Stimulated activated memory B cell treated with anti-CD40 and anti-IgM and Interleukin-4, amounts not matched to agents 10 μg/mL and 1 μg/mL and 100 μg/mL, for 72 hours (primary cell): ENCODE results near the gene RPS2.

Source experiments
- ATAC-seq: fragments of 150-1000 bp; cut with Tn5 transposase; 2 replicates; pipeline ENCODE4 v1.10.0; 2021
- H3K27ac Mint-ChIP-seq: one replicate; pipeline ENCODE4 v1.8.0; 2022; ENCODE audit warnings: mild to moderate bottlenecking, mixed read lengths
- H3K27me3 Mint-ChIP-seq: one replicate; pipeline ENCODE4 v1.8.0; 2022; ENCODE audit warnings: mixed read lengths
- H3K36me3 Mint-ChIP-seq: one replicate; pipeline ENCODE4 v1.8.0; 2022; ENCODE audit warnings: mixed read lengths
- H3K4me1 Mint-ChIP-seq: one replicate; pipeline ENCODE4 v1.8.0; 2022; ENCODE audit warnings: mixed read lengths
- H3K4me3 Mint-ChIP-seq: one replicate; pipeline ENCODE4 v1.8.0; 2022; ENCODE audit warnings: mild to moderate bottlenecking, moderate library complexity, mixed read lengths
- H3K9me3 Mint-ChIP-seq: one replicate; pipeline ENCODE4 v1.8.0; 2022; ENCODE audit warnings: mixed read lengths

Gene RPS2

DNA sequence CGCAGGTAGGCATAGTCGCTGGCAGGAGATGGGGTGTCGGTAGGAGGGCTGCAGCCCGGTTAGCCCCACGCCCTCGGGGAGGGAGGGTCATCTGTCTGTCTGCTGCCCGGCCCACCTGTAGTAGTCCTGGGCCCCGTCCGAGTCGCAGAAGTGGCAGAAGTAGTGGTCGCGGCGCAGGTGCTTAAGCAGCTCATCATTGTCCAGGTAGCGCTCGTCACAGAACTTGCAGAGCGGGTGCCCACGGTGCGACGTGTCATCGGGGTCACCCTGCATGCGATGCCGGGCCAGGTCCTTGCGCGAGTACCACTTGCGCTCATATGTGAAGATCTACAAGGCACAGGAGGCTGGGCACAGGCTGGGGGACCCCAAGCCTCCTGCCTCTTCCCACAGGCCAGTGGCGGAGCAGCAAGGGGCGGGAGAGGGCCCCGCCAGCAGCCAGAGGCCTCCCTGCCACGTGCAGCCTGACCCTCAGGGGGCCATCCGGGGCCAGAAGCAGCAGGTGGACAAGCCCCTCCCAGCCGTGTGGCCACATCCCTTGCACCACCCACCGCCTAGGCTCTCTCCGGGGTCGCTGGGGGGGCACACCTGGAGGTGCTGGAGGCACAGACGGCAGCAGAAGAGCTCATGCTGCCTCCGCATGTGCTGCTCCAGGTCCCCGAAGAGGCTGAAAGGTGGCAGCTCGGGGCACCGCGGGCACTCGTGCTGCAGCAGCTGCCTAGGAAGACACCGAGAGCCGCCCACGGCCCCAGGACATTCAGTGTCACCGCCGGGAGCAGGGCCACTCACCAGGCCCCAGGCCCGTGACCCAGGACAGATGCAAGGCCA is 38.0 kb upstream of the RPS2 start:
- Mint-ChIP-seq H3K9me3 (no peaks in the 10 kb centered on the region), H3K4me3 (no peak overlapping the region), H3K27me3 (no peaks in the 10 kb centered on the region), H3K36me3 (peaks cover 54% of the 10 kb centered on the region), H3K27ac (no peak overlapping the region), H3K4me1 (peaks cover 38% of the 10 kb centered on the region)
- ATAC-seq, result no peak

DNA sequence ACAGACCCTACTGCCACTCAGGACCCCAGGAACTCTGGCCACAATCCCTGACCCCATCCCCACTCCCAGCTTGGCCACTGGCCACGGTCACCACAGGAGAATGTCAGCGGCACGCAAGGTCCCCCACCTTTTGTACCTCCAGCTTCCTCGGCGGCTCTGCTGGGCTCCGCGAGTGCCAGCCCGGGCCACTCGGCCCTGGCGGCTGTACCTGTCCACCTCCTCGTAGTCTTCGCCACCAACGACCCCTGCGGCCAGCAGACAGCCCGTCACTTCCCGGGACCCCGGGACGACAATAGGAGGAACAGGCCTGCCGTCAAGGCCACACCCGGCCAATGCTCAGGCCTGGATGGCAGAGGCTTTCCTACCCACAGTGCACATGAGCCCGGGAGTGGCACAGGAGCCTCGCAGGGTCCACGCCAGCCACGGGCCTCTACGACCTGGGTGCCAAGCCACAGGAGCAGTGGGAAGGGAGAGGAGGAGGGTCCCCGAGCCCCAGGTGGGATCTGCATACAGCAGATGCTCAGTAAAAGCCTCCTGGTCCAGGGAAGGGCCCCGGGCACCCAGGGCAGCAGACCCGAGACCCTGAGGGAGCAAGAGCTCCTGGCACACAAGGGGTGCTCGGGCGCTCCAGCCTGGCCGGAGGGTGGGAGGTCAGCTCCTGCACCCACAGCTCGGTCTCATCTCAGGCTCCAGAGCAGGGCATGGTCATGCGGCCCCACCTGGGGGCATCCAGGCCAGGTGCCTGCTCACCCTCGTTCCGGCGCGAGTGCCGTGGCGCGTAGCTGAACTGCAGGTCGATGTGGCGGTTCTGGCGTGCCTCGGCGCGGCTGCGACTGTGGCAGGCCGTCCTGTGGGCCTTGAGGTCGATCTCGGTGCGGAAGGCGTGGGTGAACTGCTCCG is 37.1 kb upstream of the RPS2 start:
- Mint-ChIP-seq H3K4me1 (peaks cover 29% of the 10 kb centered on the region), H3K9me3 (no peaks in the 10 kb centered on the region), H3K36me3 (peaks cover 49% of the 10 kb centered on the region), H3K4me3 (no peak overlapping the region), H3K27ac (no peak overlapping the region), H3K27me3 (no peaks in the 10 kb centered on the region)
- no peak for ATAC-seq

DNA sequence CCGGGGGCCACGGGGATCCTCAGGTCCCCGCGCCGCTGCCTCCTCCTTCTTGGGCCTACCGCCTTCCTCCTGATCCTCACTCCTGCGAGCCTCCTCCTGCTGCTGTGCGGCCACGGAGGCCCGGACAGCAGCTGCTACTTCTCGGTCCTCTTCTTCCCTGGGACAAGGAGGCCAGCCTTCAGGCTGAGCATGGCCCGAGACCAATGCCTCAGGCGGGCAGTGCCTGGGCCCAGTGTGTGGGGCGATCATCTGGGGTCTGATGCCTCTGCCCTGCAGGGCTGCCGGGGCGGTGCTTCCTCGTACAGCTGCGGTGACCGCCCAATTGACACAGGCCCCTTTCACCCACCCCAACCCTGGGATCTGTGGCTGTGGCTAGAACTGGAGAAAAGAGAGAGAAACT is 36.4 kb upstream of the RPS2 start:
- Mint-ChIP-seq H3K4me3 (no peak overlapping the region), H3K27ac (no peak overlapping the region), H3K4me1 (peaks cover 22% of the 10 kb centered on the region), H3K9me3 (no peaks in the 10 kb centered on the region), H3K36me3 (peaks cover 46% of the 10 kb centered on the region), H3K27me3 (no peaks in the 10 kb centered on the region)
- ATAC-seq, result no peak

DNA sequence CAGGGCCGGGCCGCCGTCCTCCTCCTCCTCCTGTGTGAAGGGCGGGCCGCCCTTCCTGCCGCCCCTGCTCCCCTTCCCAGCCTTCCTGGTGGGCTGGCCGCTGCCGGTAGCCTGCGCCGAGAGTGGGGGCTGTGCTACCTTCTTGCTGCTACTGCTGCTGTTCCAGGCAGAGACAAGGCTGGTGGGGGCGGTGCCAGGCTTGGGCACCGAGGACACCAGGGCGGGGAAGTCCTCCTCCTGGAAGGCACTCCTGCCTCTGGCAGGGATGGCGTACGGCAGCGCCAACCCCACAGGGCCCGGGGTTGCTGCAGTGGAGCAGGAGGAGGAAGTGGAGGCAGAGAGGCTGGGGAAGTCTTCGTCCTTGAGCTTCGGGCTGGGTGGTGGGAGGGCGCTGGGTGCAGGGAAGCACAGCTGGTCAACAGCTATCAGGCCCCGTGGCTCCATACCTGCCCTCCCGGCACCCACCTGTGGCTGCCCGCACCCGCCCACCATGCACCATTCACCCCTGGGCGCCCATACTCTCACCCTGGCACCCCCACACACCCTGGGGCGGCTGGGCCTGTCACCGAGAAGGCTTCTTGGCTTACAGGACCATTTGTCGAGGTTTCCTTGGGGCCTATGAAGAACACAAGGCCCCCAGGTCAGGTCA is 35.4 kb upstream of the RPS2 start:
- H3K36me3 Mint-ChIP-seq, result peaks cover 46% of the 10 kb centered on the region
- H3K4me3 Mint-ChIP-seq, result no peak overlapping the region
- H3K27ac Mint-ChIP-seq, result no peak overlapping the region
- ATAC-seq, result no peak
- no peaks in the 10 kb centered on the region for H3K9me3 Mint-ChIP-seq
- no peaks in the 10 kb centered on the region for H3K27me3 Mint-ChIP-seq
- H3K4me1 Mint-ChIP-seq, result peaks cover 12% of the 10 kb centered on the region

DNA sequence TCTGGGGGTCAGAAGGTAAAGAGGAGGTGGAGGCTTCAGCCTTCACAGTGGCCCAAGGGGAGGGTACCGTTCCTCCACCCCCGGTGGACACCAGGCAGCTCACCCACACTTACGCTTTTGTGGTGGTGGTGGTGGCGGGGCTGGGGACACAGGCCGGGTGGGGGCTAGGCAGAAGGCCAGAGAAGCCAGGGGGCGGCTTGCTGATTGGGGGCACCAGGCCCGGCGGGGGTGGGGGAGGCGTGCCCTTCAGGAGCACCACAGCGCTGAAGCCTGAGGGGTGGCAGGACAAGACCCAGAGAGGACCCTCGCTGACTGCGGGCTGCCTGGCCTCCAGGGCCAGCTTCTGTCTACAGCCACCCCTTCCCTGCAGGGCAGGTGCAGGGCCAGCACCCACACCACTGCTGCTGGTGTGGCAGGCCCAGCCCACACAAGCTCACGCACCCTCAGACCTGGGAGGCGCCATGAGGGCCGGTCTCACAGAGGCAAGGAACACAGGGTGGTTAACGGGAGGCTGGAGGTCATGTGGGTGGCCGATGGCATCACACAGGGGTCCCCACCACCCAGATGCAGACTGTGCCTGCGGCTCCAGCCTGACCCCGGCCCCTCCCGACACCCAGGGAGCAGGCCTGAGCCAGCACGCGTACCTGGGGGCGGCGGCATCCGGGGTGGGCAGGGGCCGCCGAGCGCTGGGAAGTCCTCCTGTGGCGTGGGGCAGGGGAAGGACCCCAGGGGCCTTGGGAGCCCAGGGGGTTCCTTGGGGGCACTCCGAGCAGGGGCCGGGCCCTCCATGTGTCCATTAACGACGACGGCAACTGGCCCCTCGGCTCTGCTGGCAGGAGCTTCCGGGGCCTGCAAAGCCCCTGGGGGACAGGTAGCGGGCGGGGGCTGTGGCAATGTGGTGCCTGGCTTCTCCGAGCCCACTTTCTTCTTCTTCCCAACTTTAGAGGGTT is 34.5 kb upstream of the RPS2 start:
- Mint-ChIP-seq H3K36me3 (peaks cover 43% of the 10 kb centered on the region), H3K27ac (no peak overlapping the region), H3K9me3 (no peaks in the 10 kb centered on the region), H3K4me1 (peaks cover 5% of the 10 kb centered on the region), H3K27me3 (no peaks in the 10 kb centered on the region), H3K4me3 (no peak overlapping the region)
- ATAC-seq, result no peak

DNA sequence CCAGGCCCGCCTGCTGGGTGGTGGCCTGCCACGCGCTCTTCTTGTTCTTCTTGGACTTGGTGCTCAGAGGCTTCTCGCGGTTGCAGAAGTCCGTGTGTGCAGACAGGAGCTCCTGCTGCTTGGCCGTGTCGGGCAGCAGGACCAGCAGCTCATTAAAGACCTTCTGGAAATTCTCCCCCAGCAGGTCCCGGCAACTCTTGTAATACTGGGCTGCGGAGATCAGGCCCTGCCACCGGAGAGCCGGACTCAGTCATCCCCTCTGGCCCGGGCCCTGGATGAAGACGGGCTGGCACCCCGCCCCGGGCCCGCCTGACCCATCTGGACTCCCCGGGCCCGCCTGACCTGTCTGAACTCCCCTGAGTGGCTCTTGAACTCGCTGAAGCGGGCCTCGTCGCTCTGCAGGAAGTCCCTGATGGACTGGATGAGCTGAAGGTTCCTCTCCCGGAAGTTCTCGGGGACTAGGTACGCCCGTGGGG is 33.8 kb upstream of the RPS2 start:
- Mint-ChIP-seq H3K27ac (no peak overlapping the region), H3K4me1 (peaks cover 9% of the 10 kb centered on the region), H3K9me3 (no peaks in the 10 kb centered on the region), H3K4me3 (no peak overlapping the region), H3K36me3 (peaks cover 43% of the 10 kb centered on the region), H3K27me3 (no peaks in the 10 kb centered on the region)
- ATAC-seq, result no peak

DNA sequence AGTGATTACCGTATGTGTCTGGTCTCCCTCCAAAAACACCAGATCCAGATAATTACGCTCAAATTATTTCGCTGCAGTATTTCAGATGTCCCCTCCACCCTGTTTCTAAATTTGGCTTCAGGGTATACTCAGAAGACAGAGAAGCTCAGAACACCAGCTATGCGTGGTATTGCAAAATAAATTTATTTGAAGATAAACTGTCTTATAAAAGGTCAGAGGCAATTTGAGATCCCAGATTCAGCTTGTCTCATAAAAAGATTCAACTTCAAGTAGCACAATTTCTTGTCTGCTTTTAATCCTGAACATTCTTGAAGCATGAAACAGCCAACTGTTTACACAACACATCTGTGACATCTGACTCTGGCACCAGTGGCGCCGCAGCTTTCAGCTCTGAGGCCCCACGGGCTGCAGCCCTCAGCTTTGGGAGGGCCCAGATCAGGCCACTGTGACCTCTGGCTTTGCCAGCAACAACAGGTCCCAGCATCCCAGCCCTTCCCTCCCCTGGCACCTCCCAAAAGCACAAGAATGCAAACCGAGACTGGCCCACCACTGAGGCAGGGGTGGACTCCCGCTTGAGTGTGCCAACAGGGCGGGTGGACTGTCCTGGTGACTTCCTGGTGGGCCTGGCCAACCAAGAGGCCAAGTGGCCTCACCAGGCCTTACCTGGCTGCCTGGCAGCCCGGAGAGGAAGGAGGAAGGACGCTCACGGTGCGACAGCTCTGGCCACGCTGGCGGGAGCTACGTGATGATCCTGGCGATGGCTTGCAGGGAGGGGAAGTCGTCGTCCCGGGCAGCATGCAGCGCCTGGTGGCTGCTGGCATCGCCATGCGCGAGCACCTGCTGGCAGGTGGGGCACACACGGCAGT is 33.1 kb upstream of the RPS2 start:
- Mint-ChIP-seq H3K36me3 (peaks cover 43% of the 10 kb centered on the region), H3K4me3 (no peak overlapping the region), H3K9me3 (no peaks in the 10 kb centered on the region), H3K4me1 (peaks cover 13% of the 10 kb centered on the region), H3K27me3 (no peaks in the 10 kb centered on the region), H3K27ac (no peak overlapping the region)
- no peak for ATAC-seq

DNA sequence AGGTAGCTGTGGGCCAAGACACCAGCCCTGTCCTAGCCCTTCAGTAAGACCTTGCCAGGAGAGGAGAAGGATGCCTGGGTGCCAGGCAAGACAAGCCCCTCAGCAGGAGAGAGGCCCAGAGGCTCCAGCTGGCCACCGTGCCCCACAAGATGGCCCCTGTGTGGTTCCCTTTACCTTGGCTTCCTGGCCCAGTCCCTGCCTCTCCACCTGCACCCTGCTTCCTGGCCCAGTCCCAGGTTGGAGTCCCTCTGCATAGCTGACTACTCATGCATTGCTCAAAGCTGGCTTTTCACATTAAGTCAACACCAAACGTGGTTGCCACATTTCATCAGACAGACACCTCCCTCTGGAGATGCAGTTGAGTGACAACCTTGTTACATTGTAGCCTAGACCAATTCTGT is 29.1 kb upstream of the RPS2 start:
- H3K4me3 Mint-ChIP-seq, result no peak overlapping the region
- H3K4me1 Mint-ChIP-seq, result peaks cover 33% of the 10 kb centered on the region
- H3K36me3 Mint-ChIP-seq, result peaks cover 19% of the 10 kb centered on the region
- H3K9me3 Mint-ChIP-seq, result no peaks in the 10 kb centered on the region
- H3K27ac Mint-ChIP-seq, result peak overlapping the region; percentile 67
- ATAC-seq, result no peak
- no peaks in the 10 kb centered on the region for H3K27me3 Mint-ChIP-seq

DNA sequence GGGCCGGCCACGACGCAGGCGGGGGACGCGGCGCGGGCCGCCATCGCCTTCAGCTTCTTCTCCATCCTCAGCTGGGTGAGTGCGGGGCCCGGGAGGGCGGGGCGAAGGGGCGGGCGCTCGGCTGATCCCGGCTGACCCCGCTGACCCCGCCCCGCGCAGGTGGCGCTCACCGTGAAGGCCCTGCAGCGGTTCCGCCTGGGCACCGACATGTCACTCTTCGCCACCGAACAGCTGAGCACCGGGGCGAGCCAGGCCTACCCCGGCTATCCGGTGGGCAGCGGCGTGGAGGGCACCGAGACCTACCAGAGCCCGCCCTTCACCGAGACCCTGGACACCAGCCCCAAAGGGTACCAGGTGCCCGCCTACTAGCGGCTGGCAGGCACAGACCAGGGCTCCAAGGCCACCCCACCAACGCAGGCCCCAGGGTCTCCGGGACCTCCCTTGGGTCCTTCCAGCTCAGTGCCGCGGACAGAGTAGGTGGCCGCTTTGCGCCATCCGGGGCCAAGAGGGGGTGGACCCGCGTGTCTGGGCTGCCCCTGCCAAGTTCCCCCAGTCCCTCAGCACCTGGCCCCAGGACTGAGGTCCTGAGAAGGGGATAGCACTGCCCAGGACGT is 28.2 kb upstream of the RPS2 start:
- peak overlapping the region; percentile 67 for H3K27ac Mint-ChIP-seq
- no peaks in the 10 kb centered on the region for H3K27me3 Mint-ChIP-seq
- H3K4me3 Mint-ChIP-seq, result no peak overlapping the region
- peaks cover 33% of the 10 kb centered on the region for H3K4me1 Mint-ChIP-seq
- ATAC-seq, result no peak
- H3K36me3 Mint-ChIP-seq, result peaks cover 12% of the 10 kb centered on the region
- no peaks in the 10 kb centered on the region for H3K9me3 Mint-ChIP-seq

DNA sequence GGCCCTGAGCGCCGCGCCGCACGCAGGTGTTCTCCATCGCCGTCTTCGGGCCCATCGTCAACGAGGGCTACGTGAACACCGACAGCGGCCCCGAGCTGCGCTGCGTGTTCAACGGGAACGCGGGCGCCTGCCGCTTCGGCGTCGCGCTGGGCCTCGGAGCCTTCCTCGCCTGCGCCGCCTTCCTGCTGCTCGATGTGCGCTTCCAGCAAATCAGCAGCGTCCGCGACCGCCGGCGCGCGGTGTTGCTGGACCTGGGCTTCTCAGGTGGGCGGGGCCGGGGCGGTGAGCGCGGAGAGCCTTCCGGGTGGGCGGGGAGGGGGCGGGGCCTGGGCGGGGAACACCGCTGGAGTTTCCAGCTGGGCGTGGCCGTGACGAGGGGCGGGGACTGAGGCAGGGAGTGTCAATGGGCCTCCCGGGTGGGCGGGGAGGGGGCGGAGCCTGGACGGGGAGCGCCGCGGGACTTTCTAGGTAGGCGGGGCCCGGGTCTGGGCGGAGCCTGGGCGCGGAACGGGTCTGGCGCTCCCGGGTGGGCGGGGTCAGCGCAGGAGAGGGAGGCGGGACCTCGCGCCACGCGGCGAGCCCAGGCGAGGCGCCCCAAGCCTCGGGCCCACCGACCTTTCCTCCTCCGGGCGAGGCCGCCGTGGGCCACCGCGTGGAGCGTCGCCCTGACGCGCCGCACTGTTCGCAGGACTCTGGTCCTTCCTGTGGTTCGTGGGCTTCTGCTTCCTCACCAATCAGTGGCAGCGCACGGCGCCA is 27.5 kb upstream of the RPS2 start:
- no peaks in the 10 kb centered on the region for H3K9me3 Mint-ChIP-seq
- peaks cover 33% of the 10 kb centered on the region for H3K4me1 Mint-ChIP-seq
- ATAC-seq, result peak; percentile 72
- H3K27me3 Mint-ChIP-seq, result no peaks in the 10 kb centered on the region
- peak overlapping the region; percentile 91 for H3K4me3 Mint-ChIP-seq
- peaks cover 18% of the 10 kb centered on the region for H3K36me3 Mint-ChIP-seq
- H3K27ac Mint-ChIP-seq, result peak overlapping the region; percentile 95

DNA sequence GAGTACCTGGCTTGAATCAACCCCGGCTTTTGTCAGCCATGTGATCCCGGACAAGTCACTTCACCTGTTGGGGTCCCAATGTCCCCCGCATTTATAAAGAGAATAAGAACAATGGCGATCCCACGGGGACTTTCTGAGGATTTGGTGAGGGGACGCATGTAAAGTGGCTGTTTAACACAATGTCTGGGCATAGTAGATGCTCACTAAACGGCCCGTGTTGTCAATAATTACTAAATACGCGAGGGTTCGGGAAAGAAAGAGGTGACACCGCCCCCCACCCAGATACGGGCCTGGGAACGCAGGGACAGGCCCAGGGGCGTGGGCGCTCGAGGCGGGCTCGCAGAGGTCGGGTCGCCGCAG is 26.9 kb upstream of the RPS2 start:
- no peak for ATAC-seq
- peaks cover 38% of the 10 kb centered on the region for H3K4me1 Mint-ChIP-seq
- peak overlapping the region; percentile 91 for H3K4me3 Mint-ChIP-seq
- H3K27me3 Mint-ChIP-seq, result no peaks in the 10 kb centered on the region
- H3K27ac Mint-ChIP-seq, result peak overlapping the region; percentile 95
- peaks cover 23% of the 10 kb centered on the region for H3K36me3 Mint-ChIP-seq
- no peaks in the 10 kb centered on the region for H3K9me3 Mint-ChIP-seq

DNA sequence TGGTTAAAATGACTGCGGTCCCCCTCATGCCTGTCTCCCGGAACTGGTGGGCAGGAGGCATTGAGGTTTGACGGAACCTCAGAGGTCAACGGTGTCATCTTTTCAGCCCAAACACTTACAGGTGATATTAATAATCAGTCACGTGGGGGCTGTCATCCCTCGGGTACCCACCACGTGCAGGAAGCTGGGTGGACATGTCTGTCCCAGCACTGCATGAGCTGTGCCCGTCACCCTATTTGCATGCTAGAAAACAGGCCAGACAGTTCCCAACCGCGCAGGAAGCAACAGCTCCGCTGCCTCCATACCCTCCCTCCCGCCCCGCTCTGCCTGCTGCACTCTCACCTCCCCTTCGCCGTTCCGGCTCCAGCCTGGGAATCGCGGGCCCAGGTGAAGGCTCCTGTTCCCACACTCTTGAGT is 26.5 kb upstream of the RPS2 start:
- H3K4me1 Mint-ChIP-seq, result peaks cover 42% of the 10 kb centered on the region
- peaks cover 26% of the 10 kb centered on the region for H3K36me3 Mint-ChIP-seq
- H3K27ac Mint-ChIP-seq, result peak overlapping the region; percentile 95
- ATAC-seq, result peak; percentile 84
- H3K9me3 Mint-ChIP-seq, result no peaks in the 10 kb centered on the region
- H3K4me3 Mint-ChIP-seq, result peak overlapping the region; percentile 91
- H3K27me3 Mint-ChIP-seq, result no peaks in the 10 kb centered on the region
